ENCODE data around the gene ZNF552. TPM values are rescaled to one million over a fixed set of nuclear protein-coding genes. Genes with fewer than 3 reads are reported as not detected.
"Not testable (repeated sequence)": the region's sequence is repeated elsewhere in the genome, so short reads cannot be mapped to it uniquely, and the experiment has no call there.

ZNF552 gene
- total RNA-seq, 1 experiment from 2014 or later: 9.3 TPM

DNA sequence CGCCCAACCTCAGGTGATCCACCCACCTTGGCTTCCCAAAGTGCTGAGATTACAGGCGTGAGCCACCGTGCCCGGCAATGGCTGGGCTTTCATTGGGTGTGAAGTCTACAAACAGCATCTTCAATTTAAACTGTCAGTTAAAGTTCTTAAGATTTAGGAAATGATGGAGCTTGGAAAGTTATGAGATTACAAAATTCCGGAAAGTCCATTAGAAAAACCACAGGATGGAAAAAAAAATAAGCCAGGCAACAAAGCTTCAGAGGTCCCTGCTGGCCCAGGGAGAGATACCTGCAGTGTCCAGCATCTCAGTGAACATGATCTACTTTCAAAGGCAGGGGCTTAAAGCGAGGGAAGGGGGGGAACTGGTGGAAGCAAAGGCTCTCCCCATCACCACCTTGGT is 10.8 kb upstream of the ZNF552 start:
- H3K27me3 ChIP-seq (ENCODE audit: control insufficient read depth, insufficient read depth, low read length): no peaks in the 10 kb centered on the region
- H3K36me3 ChIP-seq (replicated peaks; ENCODE audit: control insufficient read depth, insufficient read depth, low read length): no peaks in the 10 kb centered on the region; the same call in 1 of the 2 replicates
- no peak for DNase-seq
- H3K4me3 ChIP-seq (ENCODE audit: insufficient read depth, low read depth, low read length): no peak overlapping the region

GRCh38 chr19:57823608-57824007 is 8.9 kb upstream of the ZNF552 start:
- H3K4me3 ChIP-seq (ENCODE audit: insufficient read depth, low read depth, low read length); DNase-seq; H3K27me3 ChIP-seq (ENCODE audit: control insufficient read depth, insufficient read depth, low read length); H3K36me3 ChIP-seq (replicated peaks; ENCODE audit: control insufficient read depth, insufficient read depth, low read length): not testable (repeated sequence)

DNA sequence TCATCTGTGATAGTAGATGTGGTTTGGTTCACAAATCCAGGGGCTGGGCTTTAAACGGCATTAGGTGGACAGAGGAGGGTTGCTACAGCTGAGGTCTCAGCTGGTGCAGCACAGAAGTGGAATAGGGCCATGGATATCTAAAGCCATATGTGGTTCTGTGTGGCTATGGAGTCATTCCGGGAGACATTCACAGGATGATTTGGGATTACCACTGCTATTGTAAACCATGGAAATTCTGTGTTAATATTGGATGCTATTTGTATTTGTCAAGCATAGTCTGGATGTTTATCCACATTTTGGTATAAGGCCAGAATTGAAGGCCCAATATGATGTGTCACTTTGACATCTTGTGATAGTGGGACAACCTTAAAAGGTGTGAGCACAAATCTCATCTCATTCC is 8.4 kb upstream of the ZNF552 start:
- not testable (repeated sequence) for H3K27me3 ChIP-seq (ENCODE audit: control insufficient read depth, insufficient read depth, low read length); H3K4me3 ChIP-seq (ENCODE audit: insufficient read depth, low read depth, low read length); DNase-seq; H3K36me3 ChIP-seq (replicated peaks; ENCODE audit: control insufficient read depth, insufficient read depth, low read length)

DNA sequence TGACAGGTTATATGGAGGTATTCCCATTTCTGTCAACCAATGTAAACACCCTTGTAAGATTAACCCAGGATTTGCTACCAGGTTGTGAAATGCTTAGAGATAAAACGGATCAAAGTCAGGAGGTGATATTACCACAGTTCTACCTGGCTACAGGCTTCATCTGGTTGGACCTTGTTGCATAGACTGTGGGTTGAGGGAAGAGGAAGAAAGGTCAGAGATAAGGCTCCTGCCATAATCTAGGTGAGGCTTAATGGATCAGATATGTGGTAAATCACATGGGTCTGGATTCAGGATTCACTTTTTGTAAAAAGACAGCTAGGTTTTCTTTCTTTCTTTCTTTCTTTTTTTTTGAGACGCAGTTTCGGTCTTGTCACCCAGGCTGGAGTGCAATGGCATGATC is 6.8 kb upstream of the ZNF552 start:
- not testable (repeated sequence) for H3K27me3 ChIP-seq (ENCODE audit: control insufficient read depth, insufficient read depth, low read length); H3K36me3 ChIP-seq (replicated peaks; ENCODE audit: control insufficient read depth, insufficient read depth, low read length); DNase-seq; H3K4me3 ChIP-seq (ENCODE audit: insufficient read depth, low read depth, low read length)

- not testable (repeated sequence) for H3K27me3 ChIP-seq (ENCODE audit: control insufficient read depth, insufficient read depth, low read length); DNase-seq; H3K4me3 ChIP-seq (ENCODE audit: insufficient read depth, low read depth, low read length); H3K36me3 ChIP-seq (replicated peaks; ENCODE audit: control insufficient read depth, insufficient read depth, low read length)
Measured at GRCh38 chr19:57821095-57821494, 6.4 kb upstream of the ZNF552 start.

GRCh38 chr19:57820599-57820998 is 5.9 kb upstream of the ZNF552 start:
- no peaks in the 10 kb centered on the region for H3K27me3 ChIP-seq (ENCODE audit: control insufficient read depth, insufficient read depth, low read length)
- H3K36me3 ChIP-seq (replicated peaks; ENCODE audit: control insufficient read depth, insufficient read depth, low read length): no peaks in the 10 kb centered on the region; the same call in 1 of the 2 replicates
- peak overlapping the region; percentile 83 for H3K4me3 ChIP-seq (ENCODE audit: insufficient read depth, low read depth, low read length)
- DNase-seq: no peak

GRCh38 chr19:57819475-57820148 is 4.9 kb upstream of the ZNF552 start:
- H3K36me3 ChIP-seq (replicated peaks; ENCODE audit: control insufficient read depth, insufficient read depth, low read length): no peaks in the 10 kb centered on the region; the same call in 1 of the 2 replicates
- H3K27me3 ChIP-seq (ENCODE audit: control insufficient read depth, insufficient read depth, low read length): no peaks in the 10 kb centered on the region
- DNase-seq: peak; percentile 94
- peak overlapping the region; percentile 83 for H3K4me3 ChIP-seq (ENCODE audit: insufficient read depth, low read depth, low read length)

DNA sequence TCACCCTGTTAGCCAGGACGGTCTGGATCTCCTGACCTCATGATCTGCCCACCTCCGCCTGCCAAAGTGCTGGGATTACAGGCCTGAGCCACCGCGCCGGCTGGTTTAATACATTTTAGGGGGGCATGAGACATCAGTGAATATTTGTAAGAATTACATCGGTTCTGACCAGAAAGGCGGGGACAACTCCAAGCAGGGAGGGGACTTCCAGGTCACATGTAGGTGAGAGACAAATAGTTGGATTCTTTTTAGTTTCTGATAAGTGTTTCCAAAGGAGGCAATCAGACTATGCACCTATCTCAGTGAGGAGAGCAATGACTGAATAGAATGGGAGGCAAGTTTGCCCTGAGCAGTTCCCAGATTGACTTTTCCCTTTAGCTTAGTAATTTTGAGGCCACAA is 3.7 kb upstream of the ZNF552 start:
- H3K27me3 ChIP-seq (ENCODE audit: control insufficient read depth, insufficient read depth, low read length): no peaks in the 10 kb centered on the region

GRCh38 chr19:57817976-57818375 is 3.3 kb upstream of the ZNF552 start:
- no peak for DNase-seq
- Histone ChIP-seq H3K36me3 (replicated peaks; ENCODE audit: control insufficient read depth, insufficient read depth, low read length) (peaks cover 2% of the 10 kb centered on the region), H3K4me3 (ENCODE audit: insufficient read depth, low read depth, low read length) (no peak overlapping the region), H3K27me3 (ENCODE audit: control insufficient read depth, insufficient read depth, low read length) (no peaks in the 10 kb centered on the region)

More for the DNA sequence above, 3.7 kb upstream of the ZNF552 start:
- DNase-seq: no peak
- no peak overlapping the region for H3K4me3 ChIP-seq (ENCODE audit: insufficient read depth, low read depth, low read length)
- no peaks in the 10 kb centered on the region; the same call in 1 of the 2 replicates for H3K36me3 ChIP-seq (replicated peaks; ENCODE audit: control insufficient read depth, insufficient read depth, low read length)

DNA sequence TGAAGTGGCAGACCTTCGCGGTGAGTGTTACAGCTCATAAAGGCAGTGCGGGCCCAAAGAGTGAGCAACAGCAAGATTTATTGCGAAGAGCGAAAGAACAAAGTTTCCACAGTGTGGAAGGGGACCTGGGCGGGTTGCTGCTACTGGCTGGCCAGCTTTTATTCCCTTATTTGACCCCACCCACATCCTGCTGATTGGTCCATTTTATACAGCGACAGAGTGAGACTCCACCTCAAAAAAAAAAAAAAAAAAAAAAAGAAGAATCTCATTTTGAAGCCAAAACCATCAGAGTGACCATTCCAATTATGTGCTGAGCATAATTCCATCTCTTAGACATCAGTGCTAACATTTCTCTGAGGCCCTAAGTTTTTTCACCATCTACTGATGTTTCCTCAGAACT is 1.9 kb upstream of the ZNF552 start:
- DNase-seq: no peak
- H3K36me3 ChIP-seq (replicated peaks; ENCODE audit: control insufficient read depth, insufficient read depth, low read length): peaks cover 4% of the 10 kb centered on the region

DNA sequence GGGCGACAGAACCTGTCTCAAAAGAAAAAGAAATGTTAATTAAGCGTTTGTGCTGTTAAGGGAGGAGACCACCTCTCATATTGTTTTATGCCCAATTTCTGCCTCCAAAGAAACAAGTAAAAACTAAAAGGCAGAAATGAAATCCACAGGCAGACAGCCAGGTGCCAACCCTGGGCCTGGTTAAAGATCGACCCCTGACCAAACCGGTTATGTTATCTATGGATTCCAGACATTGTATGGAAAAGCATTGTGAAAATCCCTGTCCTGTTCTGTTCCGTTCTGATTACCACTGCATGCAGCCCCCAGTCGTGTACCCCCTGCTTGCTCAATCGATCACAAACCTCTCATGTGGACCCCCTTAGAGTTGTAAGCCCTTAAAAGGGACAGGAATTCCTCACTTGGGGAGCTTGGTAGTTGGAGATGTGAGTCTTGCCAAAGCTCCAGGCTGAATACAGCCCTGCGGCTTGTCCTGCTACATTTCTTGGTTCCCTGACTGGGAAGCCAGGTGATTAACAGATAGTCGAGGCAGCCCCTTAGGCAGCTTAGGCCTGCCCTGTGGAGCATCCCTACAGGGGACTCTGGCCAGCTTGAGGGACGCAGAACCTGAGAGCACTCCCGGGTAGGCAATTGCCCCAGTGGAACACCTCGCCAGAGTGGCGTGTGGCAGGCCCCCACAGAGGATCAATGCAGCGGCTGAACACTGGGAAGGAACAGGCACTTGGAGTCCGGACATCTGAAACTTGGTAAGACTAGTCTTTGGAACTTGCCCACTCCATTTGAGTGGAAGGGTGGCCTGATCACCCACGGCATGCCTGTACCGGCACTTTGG is 748 bp upstream of the ZNF552 start:
- Histone ChIP-seq H3K27me3 (ENCODE audit: control insufficient read depth, insufficient read depth, low read length) (no peaks in the 10 kb centered on the region), H3K36me3 (replicated peaks; ENCODE audit: control insufficient read depth, insufficient read depth, low read length) (peaks cover 4% of the 10 kb centered on the region), H3K4me3 (ENCODE audit: insufficient read depth, low read depth, low read length) (no peak overlapping the region)
- no peak for DNase-seq

More for the DNA sequence above, 1.9 kb upstream of the ZNF552 start:
- Histone ChIP-seq H3K27me3 (ENCODE audit: control insufficient read depth, insufficient read depth, low read length) (no peaks in the 10 kb centered on the region), H3K4me3 (ENCODE audit: insufficient read depth, low read depth, low read length) (no peak overlapping the region)

DNA sequence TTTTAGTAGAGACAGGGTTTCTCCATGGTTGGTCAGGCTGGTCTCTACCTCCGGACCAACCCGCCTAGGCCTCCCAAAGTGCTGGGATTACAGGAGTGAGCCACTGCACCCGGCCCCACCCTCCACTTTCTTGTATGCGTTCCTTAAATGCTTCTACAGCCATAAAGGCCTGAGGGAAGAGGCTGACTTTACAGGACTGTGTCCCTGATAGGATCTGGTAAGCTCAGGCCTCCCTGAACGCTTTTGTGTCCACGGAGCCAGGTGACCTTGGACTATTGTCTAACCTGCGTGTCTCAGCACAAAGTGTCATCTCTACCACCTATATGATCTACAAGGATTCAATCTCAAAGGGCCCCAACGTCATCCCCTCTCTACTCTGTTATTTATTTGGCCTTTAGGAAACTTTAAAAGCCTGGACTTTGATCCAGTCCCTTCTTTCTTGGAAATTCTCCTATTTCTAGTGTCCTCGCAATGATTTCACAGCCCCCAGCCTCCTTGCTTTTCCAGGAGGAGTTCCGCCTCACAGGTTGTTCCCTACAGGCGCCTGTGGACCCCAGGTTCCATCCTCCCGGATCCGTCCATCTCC is 701 bp downstream of the ZNF552 start:
- no peak for DNase-seq
- Histone ChIP-seq H3K27me3 (ENCODE audit: control insufficient read depth, insufficient read depth, low read length) (no peaks in the 10 kb centered on the region), H3K4me3 (ENCODE audit: insufficient read depth, low read depth, low read length) (peak overlapping the region; percentile 82), H3K36me3 (replicated peaks; ENCODE audit: control insufficient read depth, insufficient read depth, low read length) (peaks cover 7% of the 10 kb centered on the region)

DNA sequence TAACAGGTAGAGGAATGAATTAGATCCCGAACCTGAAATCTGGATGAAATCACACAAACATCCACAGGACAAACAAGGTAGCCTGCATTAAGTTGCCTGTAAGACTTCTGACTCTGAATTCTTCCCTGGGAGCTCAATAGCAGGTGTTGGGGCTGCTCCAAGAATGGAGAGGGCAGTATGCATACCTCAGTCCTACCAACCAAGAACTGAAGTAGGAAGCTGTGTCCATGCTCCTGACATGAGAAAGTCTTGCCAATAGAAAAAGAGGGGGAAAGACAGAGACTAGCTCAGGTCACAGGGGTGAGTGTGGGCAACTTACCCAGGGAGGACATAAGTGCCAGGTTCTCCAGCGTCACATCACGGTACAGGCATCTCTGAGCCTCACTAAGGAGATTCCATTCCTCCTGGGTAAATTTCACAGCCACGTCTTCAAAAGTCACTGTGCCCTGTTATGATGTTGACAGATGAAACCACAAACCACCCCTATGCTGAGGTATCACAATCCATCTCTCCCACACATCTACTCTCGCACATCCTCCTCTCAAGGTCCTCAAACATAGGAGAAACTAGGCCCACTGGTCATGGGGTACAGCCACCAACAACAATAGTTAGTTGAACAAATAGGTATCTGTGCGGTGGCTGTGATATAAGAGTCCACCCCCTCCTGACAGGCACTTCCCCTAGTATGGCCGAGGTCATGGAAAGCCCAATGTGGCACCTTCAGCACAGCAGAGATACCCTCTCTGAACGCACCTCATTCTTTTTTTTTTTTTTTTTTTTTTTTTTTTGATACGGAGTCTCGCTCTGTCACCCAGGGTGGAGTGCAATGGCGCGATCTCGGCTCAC is 1.5 kb downstream of the ZNF552 start:
- not testable (repeated sequence) for H3K4me3 ChIP-seq (ENCODE audit: insufficient read depth, low read depth, low read length); DNase-seq; H3K27me3 ChIP-seq (ENCODE audit: control insufficient read depth, insufficient read depth, low read length)
- peaks cover 10% of the 10 kb centered on the region for H3K36me3 ChIP-seq (replicated peaks; ENCODE audit: control insufficient read depth, insufficient read depth, low read length)

DNA sequence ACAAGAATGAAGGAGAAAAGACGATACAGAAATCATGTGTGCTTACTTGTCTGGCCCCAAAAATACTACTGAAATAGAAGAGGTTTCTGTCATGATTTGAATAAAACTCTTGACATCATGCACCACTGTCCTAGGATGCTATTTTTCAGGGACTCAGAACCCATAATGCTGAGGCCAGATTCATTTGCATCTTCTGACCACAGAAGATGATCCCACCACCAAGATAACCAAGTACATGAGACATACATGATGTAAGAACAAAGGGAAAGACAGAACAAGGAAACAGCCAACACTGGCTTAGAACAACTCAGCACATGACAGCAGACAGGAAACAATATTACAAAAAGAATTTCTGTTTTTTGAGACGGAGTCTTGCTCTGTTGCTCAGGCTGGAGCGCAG is 2.5 kb downstream of the ZNF552 start:
- Histone ChIP-seq H3K36me3 (replicated peaks; ENCODE audit: control insufficient read depth, insufficient read depth, low read length) (peaks cover 15% of the 10 kb centered on the region), H3K27me3 (ENCODE audit: control insufficient read depth, insufficient read depth, low read length) (no peaks in the 10 kb centered on the region), H3K4me3 (ENCODE audit: insufficient read depth, low read depth, low read length) (no peak overlapping the region)
- no peak for DNase-seq

Measured in H7 (cell line).